CD4-positive, alpha-beta T cell (primary cell): Measurements from ENCODE around the gene TPT1. TPM values are rescaled to one million over a fixed set of nuclear protein-coding genes. Genes with fewer than 3 reads are reported as not detected.

Experiments used
- ATAC-seq: fragments of 200-7000 bp; cut with Tn5 transposase; one replicate; pipeline ENCODE4 v1.10.0; 2022; ENCODE audit warnings: mild to moderate bottlenecking; ENCODE audit not compliant: poor library complexity
- CTCF ChIA-PET: fragments of 350-600 bp; sonication (Branson Sonifier 250); formaldehyde crosslinking; loops from one replicate; lab custom pipeline; 2021; ENCODE audit warnings: antibody characterized with exemption, inconsistent platforms; lab: Charles Lee
- POLR2A ChIA-PET: fragments of 350-600 bp; sonication (Branson Sonifier 250); formaldehyde crosslinking; loops from one replicate; lab custom pipeline; 2021; ENCODE audit warnings: antibody characterized with exemption, inconsistent platforms; lab: Charles Lee
- DNase-seq, 14 experiments: peaks; one replicate each; pipeline ENCODE4 v3.0.0-alpha.2; 2013 to 2020; ENCODE audit warnings: mixed read lengths in 2 of 14
- H3K27ac ChIP-seq, 2 donors: one replicate each; pipeline versions ENCODE4 v1.5.1 to v1.7.0; 2013; ENCODE audit warnings: low read length in 2 of 2, low read depth in 1 of 2, mild to moderate bottlenecking in 1 of 2
- H3K27me3 ChIP-seq, 2 experiments: 1 replicate in 1 of 2; 2 replicates in 1 of 2; pipeline versions ENCODE4 v1.6.1 to v1.7.0; 2013; ENCODE audit warnings: low read length in 2 of 2, control low read depth in 1 of 2, mild to moderate bottlenecking in 1 of 2, moderate library complexity in 1 of 2; ENCODE audit not compliant: insufficient read depth in 2 of 2, control insufficient read depth in 1 of 2
- H3K36me3 ChIP-seq: one replicate; pipeline ENCODE4 v1.6.1; 2013; ENCODE audit warnings: low read length, control low read depth; ENCODE audit not compliant: insufficient read depth
- H3K4me1 ChIP-seq: one replicate; pipeline ENCODE4 v1.6.1; 2013; ENCODE audit warnings: low read length, control low read depth; ENCODE audit not compliant: insufficient read depth
- H3K4me3 ChIP-seq: one replicate; pipeline ENCODE4 v1.5.1; 2013; ENCODE audit warnings: mild to moderate bottlenecking, low read length, moderate library complexity
- H3K9me3 ChIP-seq, 2 experiments: 1 replicate in 1 of 2; 2 replicates in 1 of 2; pipeline versions ENCODE4 v1.6.1 to v1.7.0; 2013; ENCODE audit warnings: low read length in 2 of 2, mild to moderate bottlenecking in 2 of 2, control low read depth in 1 of 2, moderate library complexity in 1 of 2; ENCODE audit not compliant: control insufficient read depth in 1 of 2, insufficient read depth in 1 of 2
- H3K27ac Mint-ChIP-seq: one replicate; pipeline ENCODE4 v1.8.0; 2020; ENCODE audit warnings: mixed read lengths
- H3K27me3 Mint-ChIP-seq: one replicate; pipeline ENCODE4 v1.8.0; 2021; ENCODE audit warnings: mixed read lengths
- H3K36me3 Mint-ChIP-seq: one replicate; pipeline ENCODE4 v1.8.0; 2021; ENCODE audit warnings: low read depth, mixed read lengths
- H3K4me1 Mint-ChIP-seq: one replicate; pipeline ENCODE4 v1.8.0; 2021; ENCODE audit warnings: low read depth, mixed read lengths
- H3K4me3 Mint-ChIP-seq: one replicate; pipeline ENCODE4 v1.8.0; 2020; ENCODE audit warnings: mild to moderate bottlenecking, mixed read lengths
- H3K9me3 Mint-ChIP-seq: one replicate; pipeline ENCODE4 v1.8.0; 2020; ENCODE audit warnings: mixed read lengths
- CTCF ChIP-seq: fragments of 200-600 bp; IDR thresholded peaks from one replicate; pipeline ENCODE4 v1.8.0; 2022; ENCODE audit warnings: antibody characterized with exemption, mild to moderate bottlenecking
- intact Hi-C, 2 experiments: fragments of 100-400 bp; cut with DNase I in 1 of 2; cut with micrococcal nuclease in 1 of 2; formaldehyde crosslinking; loops; one replicate each; pipeline versions ENCODE4 v1.15.1 to v1.9.0; 2023 to 2025; cut with DNase I, micrococcal nuclease
- total RNA-seq, 174 experiments: library from RNA in 2 of 174; stranded (reverse) in 2 of 174; gene quantifications; one replicate each; pipeline ENCODE4 v1.2.3 and lab custom pipeline; 2021 to 2026

TPT1 gene
- total RNA-seq, 2 experiments from 2014 or later: 8,742 to 8,834 TPM

GRCh38 chr13:45368005-45368404 is 27.0 kb upstream of the TPT1 start:
- H3K9me3 Mint-ChIP-seq: no peaks in the 10 kb centered on the region
- TF ChIP-seq CTCF: no peak
- H3K27ac ChIP-seq: peak overlapping the region; percentile 21 to 72
- no peak overlapping the region for H3K4me3 ChIP-seq
- peaks cover 35% of the 10 kb centered on the region for H3K4me1 ChIP-seq
- no peaks in the 10 kb centered on the region for H3K27me3 ChIP-seq
- peak in 3 of 14 experiments; percentile 27 to 31 (median 27) for DNase-seq
- peaks cover 7% of the 10 kb centered on the region for H3K36me3 ChIP-seq
- H3K4me1 Mint-ChIP-seq: peaks cover 59% of the 10 kb centered on the region
- H3K27me3 Mint-ChIP-seq: no peaks in the 10 kb centered on the region
- CTCF ChIA-PET: interaction anchor here (1.2 to 2.7 kb wide), 6 partner anchors 24 to 321 kb away, joined by 4 to 14 read pairs (median 5); partner anchors contain the start of genes COG3 and TPT1
- H3K36me3 Mint-ChIP-seq: peaks cover 5% of the 10 kb centered on the region
- POLR2A ChIA-PET: interaction anchor here (0.5 to 7.4 kb wide), 16 partner anchors 11 to 97 kb away, joined by 3 to 81 read pairs (median 6); partner anchors contain the start of genes COG3, SLC25A30 and TPT1
- no peak for ATAC-seq
- peak overlapping the region; percentile 79 for H3K27ac Mint-ChIP-seq
- peak overlapping the region; percentile 30 for H3K4me3 Mint-ChIP-seq
- no peaks in the 10 kb centered on the region for H3K9me3 ChIP-seq
- intact Hi-C loops: loop anchor here in 1 of 2 experiments (10.0 kb wide), 1 partner anchor 97 kb away; the partner anchor contains the start of gene COG3

GRCh38 chr13:45367358-45367757 is 26.4 kb upstream of the TPT1 start:
- H3K4me1 Mint-ChIP-seq: peaks cover 53% of the 10 kb centered on the region
- H3K4me3 ChIP-seq: no peak overlapping the region

GRCh38 chr13:45365558-45365885 is 24.5 kb upstream of the TPT1 start:
- no peak overlapping the region for H3K4me3 ChIP-seq
- ChIA-PET POLR2A (interaction anchor here (1.5 to 7.4 kb wide), 2 partner anchors 25 to 31 kb away, joined by 3 to 81 read pairs; partner anchors contain the start of gene TPT1), CTCF (no interaction called here)
- no peaks in the 10 kb centered on the region for H3K27me3 ChIP-seq
- H3K4me3 Mint-ChIP-seq: no peak overlapping the region
- DNase-seq (no peak), ATAC-seq (no peak)
- H3K27ac ChIP-seq: no peak overlapping the region
- H3K9me3 Mint-ChIP-seq: no peaks in the 10 kb centered on the region
- H3K4me1 Mint-ChIP-seq: peaks cover 52% of the 10 kb centered on the region
- no peak for TF ChIP-seq CTCF
- intact Hi-C loops: loop anchor here in 1 of 2 experiments (10.0 kb wide), 1 partner anchor 99 kb away; the partner anchor contains the start of gene COG3
- no peaks in the 10 kb centered on the region for H3K9me3 ChIP-seq
- H3K36me3 ChIP-seq: peaks cover 10% of the 10 kb centered on the region
- peaks cover 17% of the 10 kb centered on the region for H3K36me3 Mint-ChIP-seq
- peak overlapping the region; percentile 49 for H3K27ac Mint-ChIP-seq
- no peaks in the 10 kb centered on the region for H3K27me3 Mint-ChIP-seq
- peaks cover 30% of the 10 kb centered on the region for H3K4me1 ChIP-seq

More at GRCh38 chr13:45367358-45367757, 26.4 kb upstream of the TPT1 start:
- ChIA-PET CTCF (interaction anchor here (0.8 to 2.7 kb wide), 7 partner anchors 9 to 321 kb away, joined by 3 to 14 read pairs (median 5); partner anchors contain the start of genes COG3 and TPT1), POLR2A (interaction anchor here (0.5 to 7.4 kb wide), 19 partner anchors 10 to 685 kb away, joined by 3 to 81 read pairs (median 4); partner anchors contain the start of genes COG3, GTF2F2, SLC25A30 and TPT1)
- H3K36me3 Mint-ChIP-seq: peaks cover 9% of the 10 kb centered on the region
- Histone ChIP-seq H3K27ac (peak overlapping the region; percentile 21 to 72), H3K9me3 (no peaks in the 10 kb centered on the region), H3K27me3 (no peaks in the 10 kb centered on the region), H3K4me1 (peaks cover 38% of the 10 kb centered on the region), H3K36me3 (peaks cover 10% of the 10 kb centered on the region)
- peak overlapping the region; percentile 79 for H3K27ac Mint-ChIP-seq
- DNase-seq (peak; percentile 69 to 96 (median 88)), ATAC-seq (peak; percentile 99)
- intact Hi-C loops: loop anchor here (1.0 to 10.0 kb wide), 4 partner anchors 26 to 97 kb away; partner anchors contain the start of genes COG3 (in 2 of the 2), TPT1 (in 2 of the 2) and SLC25A30 (in 1 of the 2)
- no peak for TF ChIP-seq CTCF
- peak overlapping the region; percentile 30 for H3K4me3 Mint-ChIP-seq
- H3K27me3 Mint-ChIP-seq: no peaks in the 10 kb centered on the region
- no peaks in the 10 kb centered on the region for H3K9me3 Mint-ChIP-seq
